HG03469 (cell line): Measurements from ENCODE around the gene SH3D19.

Experiments used
- ATAC-seq: cut with Tn5 transposase; IDR thresholded peaks from one replicate; pipeline ENCODE4 v1.9.1; 2021; ENCODE audit warnings: mild to moderate bottlenecking, moderate library complexity, moderate number of reproducible peaks; ENCODE audit not compliant: unreplicated experiment

SH3D19 gene, protein sequence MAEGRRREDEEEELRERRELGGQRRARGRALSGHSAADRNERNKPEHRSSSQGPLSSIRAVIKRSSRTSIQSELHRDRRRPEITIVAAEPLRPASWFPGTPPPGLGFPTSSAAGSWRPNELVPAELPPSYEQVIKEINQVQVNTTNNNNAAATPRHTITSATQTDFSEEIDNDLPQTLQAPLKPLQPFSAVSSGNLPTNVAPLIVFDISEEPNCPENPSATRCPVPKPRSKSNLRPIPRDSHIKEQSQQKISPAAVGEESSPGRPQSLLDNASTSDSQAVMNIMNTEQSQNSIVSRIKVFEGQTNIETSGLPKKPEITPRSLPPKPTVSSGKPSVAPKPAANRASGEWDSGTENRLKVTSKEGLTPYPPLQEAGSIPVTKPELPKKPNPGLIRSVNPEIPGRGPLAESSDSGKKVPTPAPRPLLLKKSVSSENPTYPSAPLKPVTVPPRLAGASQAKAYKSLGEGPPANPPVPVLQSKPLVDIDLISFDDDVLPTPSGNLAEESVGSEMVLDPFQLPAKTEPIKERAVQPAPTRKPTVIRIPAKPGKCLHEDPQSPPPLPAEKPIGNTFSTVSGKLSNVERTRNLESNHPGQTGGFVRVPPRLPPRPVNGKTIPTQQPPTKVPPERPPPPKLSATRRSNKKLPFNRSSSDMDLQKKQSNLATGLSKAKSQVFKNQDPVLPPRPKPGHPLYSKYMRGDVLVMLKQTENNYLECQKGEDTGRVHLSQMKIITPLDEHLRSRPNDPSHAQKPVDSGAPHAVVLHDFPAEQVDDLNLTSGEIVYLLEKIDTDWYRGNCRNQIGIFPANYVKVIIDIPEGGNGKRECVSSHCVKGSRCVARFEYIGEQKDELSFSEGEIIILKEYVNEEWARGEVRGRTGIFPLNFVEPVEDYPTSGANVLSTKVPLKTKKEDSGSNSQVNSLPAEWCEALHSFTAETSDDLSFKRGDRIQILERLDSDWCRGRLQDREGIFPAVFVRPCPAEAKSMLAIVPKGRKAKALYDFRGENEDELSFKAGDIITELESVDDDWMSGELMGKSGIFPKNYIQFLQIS

GRCh38 chr4:151325111-151325948 is at the start of gene SH3D19:
SH3D19 (minus strand) TSS chr4:151325605; CDS start chr4:151325352, 253 bp downstream.
- ATAC-seq, result no peak

DNA sequence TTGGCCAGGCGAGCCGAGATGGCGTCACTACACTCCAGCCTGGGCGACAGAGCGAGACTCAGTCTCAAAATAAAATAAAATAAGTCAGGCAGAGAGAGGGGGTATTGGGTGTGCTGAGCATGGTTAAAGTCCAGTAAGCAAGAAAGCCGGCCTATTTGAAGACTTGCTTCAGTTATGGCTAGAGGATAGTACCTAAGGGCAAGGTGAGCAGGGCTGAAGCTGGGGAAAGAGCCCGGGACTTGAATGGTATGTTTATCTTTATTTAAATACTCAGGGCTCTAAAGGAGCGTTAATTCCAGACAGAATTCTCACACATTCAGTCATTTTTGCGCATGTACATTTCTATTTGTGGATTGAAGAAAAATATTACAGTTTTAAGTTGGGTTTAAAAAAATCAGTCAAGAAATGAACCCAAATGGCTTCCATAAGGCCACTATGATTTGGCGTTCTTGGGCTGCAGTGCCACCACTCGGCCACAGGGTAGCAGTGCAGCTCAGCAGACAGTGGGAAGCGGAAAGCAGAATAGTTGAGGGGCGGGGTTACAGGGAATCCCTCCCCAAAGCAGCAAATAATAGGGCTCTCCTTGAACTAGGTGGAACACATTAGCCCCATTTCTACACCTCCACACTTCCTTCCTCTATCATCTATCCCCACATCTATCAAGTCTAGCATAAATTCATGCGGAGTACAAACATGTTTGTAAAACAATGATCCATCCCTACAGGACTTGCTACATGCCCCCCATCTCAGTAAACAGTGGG is 37.2 kb upstream of the SH3D19 start:
- ATAC-seq, result peak; percentile 96

GRCh38 chr4:151361966-151362365 is 36.6 kb upstream of the SH3D19 start:
- no peak for ATAC-seq

DNA sequence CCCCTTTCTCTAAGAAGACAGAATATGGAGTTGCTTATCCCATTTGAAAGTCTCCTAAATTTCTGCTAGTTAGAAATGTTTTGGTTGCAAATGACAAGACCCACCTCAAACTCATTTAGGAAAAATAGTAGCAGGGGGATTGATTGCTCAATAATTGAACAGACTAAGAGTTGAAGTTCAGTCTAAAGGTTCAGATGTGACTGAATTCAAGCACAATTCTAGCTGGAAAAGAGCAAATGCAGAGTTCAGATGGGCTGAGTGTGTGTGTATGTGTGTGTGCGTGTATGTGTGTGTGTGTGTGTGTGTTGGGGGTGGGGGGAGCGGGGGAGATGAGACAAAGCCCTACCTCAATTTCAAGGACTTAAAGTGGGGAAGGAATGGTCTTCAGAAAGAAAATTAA is 35.7 kb upstream of the SH3D19 start:
- ATAC-seq, result no peak

- no peak for ATAC-seq
Observed at GRCh38 chr4:151359576-151359975, 34.2 kb upstream of the SH3D19 start.

DNA sequence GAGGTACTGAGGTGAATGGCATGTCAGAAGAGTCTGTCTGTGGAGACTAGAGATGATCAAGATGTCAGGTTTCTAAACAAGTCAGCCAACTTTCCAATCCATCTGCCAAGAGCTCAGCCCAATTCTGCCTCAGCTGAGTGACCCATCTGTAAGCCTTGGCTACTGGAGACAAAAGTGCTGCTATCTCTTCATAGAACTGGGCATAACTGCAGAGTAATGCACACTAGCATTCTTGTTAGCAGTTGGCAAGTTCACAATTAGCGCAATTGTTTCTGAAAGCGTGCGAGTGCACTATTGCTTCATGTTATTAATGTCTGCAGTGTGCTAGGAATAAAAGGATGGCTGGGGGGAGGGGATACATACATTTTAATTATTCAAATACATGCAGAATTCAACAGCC is 32.9 kb upstream of the SH3D19 start:
- no peak for ATAC-seq

DNA sequence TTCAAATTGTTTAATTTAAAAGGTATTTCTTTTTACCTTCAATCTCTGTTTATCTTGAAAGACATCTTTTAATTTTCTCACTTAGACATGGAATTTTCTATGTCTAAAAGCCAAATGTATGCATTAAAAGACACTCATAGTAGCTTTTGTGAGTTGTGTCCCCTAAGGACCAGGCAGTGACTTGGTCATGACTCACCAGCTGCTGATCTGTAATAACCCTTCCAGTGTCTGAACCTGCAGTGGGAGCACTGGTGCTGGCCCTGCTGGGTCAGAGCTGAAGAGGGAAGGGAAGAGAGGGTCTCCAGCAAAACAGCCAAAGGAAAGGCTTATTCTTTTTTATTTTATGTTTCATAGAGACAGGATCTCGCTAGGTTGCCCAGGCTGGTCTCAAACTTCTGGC is 31.1 kb upstream of the SH3D19 start:
- ATAC-seq, result no peak

DNA sequence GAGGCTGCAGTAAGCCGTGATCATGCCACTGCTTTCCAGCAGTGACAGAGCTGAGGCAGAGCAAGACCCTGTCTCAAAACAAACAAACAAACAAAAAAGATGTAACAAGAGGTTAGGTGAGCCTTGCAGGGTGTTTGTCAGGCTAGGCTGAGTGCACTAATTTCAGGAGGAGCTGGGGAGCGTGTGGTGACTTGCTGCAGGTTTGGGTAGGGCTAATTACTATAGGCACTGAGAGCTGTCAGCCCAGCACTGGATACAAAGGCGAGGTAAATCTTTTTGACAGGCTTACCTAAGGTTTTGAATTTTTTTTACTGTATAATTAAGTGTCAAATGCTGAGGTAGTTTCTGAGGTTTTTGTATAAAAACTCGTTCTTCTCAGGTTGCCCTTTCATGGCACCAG is 29.8 kb upstream of the SH3D19 start:
- ATAC-seq, result no peak

GRCh38 chr4:151347490-151348235 is 22.3 kb upstream of the SH3D19 start:
- ATAC-seq, result no peak

GRCh38 chr4:151344948-151345347 is 19.5 kb upstream of the SH3D19 start:
- ATAC-seq, result no peak

GRCh38 chr4:151340751-151341385 is 15.5 kb upstream of the SH3D19 start:
- ATAC-seq, result no peak

GRCh38 chr4:151339467-151339866 is 14.1 kb upstream of the SH3D19 start:
- ATAC-seq, result no peak

DNA sequence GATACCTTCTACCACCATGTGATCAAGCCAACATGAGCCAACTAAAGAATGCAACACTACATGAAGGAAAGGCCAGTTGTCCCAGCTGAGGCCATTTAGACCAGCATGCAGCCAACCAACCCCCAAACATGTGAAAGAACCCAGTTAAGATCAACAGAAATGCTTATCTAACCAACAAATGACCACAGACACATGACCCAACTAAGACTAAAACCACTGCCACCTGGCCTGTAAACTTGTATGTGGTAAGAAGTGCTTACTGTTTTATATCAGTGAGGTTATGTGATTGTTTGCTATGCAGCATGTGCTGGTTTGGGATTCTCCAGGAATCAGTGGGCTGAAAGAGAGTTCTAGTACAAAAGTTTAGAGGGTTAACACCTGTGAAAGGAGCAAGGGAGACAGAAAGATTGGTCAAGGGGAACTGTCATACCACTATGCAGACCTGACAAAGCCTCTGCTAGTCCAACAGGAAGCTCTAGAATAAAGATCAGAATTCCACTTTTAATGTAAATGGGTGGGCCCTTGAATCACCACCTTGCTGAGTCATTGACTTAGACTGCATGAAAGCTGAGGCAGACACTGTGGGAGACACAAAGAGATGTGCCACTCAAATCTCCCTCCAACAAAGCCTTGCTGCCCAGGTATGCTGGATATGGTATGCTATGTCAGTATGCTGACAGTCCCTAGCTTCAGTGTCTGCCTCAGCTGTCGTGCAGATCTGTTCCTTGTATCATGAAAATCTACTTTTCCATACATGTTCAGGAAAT is 6.1 kb upstream of the SH3D19 start:
- no peak for ATAC-seq

DNA sequence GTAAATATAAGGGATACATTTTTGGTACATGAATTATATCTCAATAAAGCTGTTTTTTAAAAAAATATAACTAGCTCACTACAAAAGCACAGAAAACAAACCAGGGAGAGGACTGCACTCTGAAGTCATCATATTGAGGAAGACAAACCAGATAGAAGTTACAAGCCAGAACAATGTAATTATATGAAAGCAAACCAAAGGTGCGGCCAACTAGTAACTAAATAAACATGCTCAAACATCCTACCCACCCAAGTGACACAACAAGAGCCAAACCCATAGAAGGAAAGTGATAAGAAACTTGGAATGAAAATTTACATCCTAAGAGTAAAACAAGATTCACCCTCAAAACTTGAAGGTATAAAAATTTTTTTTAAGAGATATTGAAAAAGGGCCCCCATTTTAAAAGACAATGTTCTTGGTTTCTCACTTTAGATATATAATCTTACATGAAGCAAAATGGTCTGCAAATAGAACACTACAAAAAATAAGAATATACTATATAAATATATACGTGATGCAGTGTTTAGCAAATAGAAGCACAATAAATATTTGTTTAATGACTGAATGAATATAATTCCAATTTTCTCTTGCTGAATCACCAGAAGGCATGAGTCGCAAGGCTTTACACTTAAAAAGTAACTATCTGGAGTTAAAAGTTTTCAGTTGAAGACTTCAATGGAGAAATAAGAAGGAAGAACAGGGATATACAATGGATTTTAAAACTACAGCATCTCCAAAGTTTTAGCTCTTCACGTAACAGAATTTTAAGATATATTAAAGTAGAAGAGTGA is 4.0 kb upstream of the SH3D19 start:
- ATAC-seq, result no peak

GRCh38 chr4:151325949-151326246 is 493 bp upstream of the SH3D19 start:
- no peak for ATAC-seq

DNA sequence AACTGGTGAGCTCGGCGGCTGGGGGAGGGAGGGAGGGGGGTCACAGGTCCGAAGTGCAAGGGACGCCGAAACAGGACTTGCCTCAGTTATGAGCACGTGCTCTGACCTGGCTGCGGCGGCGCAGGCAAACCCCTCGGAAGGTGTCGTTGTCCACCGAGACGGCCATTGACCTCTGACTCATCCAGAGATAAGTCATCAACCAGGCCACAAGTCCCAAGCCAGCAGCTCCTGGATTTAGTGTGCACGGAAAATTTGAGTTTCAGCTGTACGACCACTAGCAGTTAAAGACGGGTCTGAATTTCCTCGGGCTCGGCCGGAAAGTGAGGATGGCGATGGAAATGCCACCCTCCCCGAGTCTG is 674 bp downstream of the SH3D19 start:
- ATAC-seq, result no peak

DNA sequence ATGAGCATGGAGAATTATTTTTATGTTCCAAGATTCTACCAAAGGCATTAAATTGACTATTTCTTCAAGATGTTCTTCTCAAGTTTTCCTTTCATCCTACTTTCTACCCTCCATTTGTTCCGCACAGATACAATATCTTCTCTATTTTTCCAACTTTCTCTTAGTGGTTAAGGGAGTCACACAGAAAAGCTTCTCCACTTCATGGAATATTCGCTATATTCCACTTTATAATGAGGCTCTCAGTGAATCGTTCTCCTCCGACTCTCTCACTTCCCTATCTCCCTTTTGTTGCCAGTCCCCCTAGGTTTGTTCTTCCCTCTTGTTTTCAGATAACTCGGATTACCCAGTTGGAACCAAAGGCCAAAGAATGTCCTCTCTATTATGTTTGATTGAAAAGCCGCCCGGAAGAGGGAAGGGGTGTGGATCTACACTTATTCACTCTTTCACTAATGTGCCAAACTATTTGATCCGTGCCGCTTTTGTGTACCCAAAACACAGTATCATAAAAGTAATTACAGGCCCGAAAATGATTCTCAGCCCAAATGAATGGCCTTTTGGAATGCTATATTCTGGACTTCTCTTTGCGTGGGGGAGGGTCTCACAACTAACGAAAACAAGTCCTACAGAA is 1.2 kb downstream of the SH3D19 start:
- ATAC-seq, result no peak
